Adrenal gland (tissue), 12 donors: ENCODE measurements around the gene ZIC4. TPM values are rescaled to one million over a fixed set of nuclear protein-coding genes. Genes with fewer than 3 reads are reported as not detected.
A peak's percentile ranks its signal among the peaks of the same experiment; 100 is the strongest.

Experiments
- DNase-seq, 7 donors: peaks; one replicate each; pipeline ENCODE4 v3.0.0-alpha.2; 2019 to 2020
- H3K27ac ChIP-seq, 5 donors: fragments of 200-600 bp; sonication (generic) in 4 of 5; 1 replicate in 3 of 5; 2 replicates in 2 of 5; pipeline versions ENCODE4 v1.5.1 to v1.8.0; 2016 to 2020; ENCODE audit warnings: mild to moderate bottlenecking in 1 of 5
- H3K27me3 ChIP-seq: fragments of 200-600 bp; 2 replicates; pipeline ENCODE4 v1.8.0; 2021
- H3K36me3 ChIP-seq, 2 donors: fragments of 200-600 bp; replicated peaks in 1 of 2; 1 replicate in 1 of 2; 2 replicates in 1 of 2; pipeline versions ENCODE4 v1.5.1 to v1.8.0; 2018 to 2022
- H3K4me1 ChIP-seq, 2 donors: fragments of 200-600 bp; replicated peaks in 1 of 2; 1 replicate in 1 of 2; 2 replicates in 1 of 2; pipeline versions ENCODE4 v1.5.1 to v1.8.0; 2018 to 2021
- H3K4me3 ChIP-seq, 4 donors: fragments of 200-600 bp; sonication (generic) in 3 of 4; one replicate each; pipeline ENCODE4 v1.5.1; 2016 to 2018
- H3K9me3 ChIP-seq, 3 donors: fragments of 200-600 bp; sonication (generic) in 1 of 3; replicated peaks in 1 of 3; 1 replicate in 2 of 3; 2 replicates in 1 of 3; pipeline versions ENCODE4 v1.5.1 to v1.8.0; 2016 to 2021
- POLR2A ChIP-seq, 2 donors: fragments of 450-650 bp; IDR thresholded peaks; one replicate each; pipeline ENCODE4 v1.6.1; 2017; ENCODE audit warnings: antibody characterized with exemption in 2 of 2, mild to moderate bottlenecking in 2 of 2, moderate library complexity in 1 of 2
- WGBS, 4 donors: extraction: QIAGEN DNeasy Blood & Tissue Kit in 2 of 4; methylation state at CpG; one replicate each; pipeline versions ENCODE4 v1.1.5 to v1.1.7; 2013 to 2017; 5-methylcytosine and 5-hydroxymethylcytosine counted together
- intact Hi-C, 2 donors: fragments of 100-400 bp; cut with DNase I; formaldehyde crosslinking; loops; one replicate each; pipeline versions ENCODE4 v1.14.1 to v1.15.0; 2022 to 2023
- polyA plus RNA-seq, 3 donors: library from polyadenylated mRNA; stranded (reverse); fragments of 200-250 nt in 2 of 3; fragments of 350-450 nt in 1 of 3; fragmentation: Illumina TruSeq in 1 of 3; extraction: RNeasy Lipid Tissue Mini Kit (QIAGEN cat#74804) in 1 of 3; gene quantifications; one replicate each; pipeline ENCODE4 v1.2.3, GENCODE V29; 2013 to 2014
- total RNA-seq, 9 donors: library from RNA; depleted of rRNA in 4 of 9; stranded (reverse); fragments of >200 nt in 4 of 9; fragments of 120-200 nt in 1 of 9; fragmentation: NEBNext Ultra II Directional in 1 of 9; extraction: Animal tissue kit (Norgen Biotek cat#: 25700) in 1 of 9; gene quantifications; one replicate each; pipeline versions ENCODE4 v1.1.0 to v1.2.4, GENCODE V29; 2013 to 2023
- TF ChIP-seq, protein P1 (sequence below), 6 experiments: fragments of 450-650 bp in 4 of 6; fragments of 200-600 bp in 2 of 6; sonication (generic) in 1 of 6; IDR thresholded peaks; 1 replicate in 5 of 6; 2 replicates in 1 of 6; pipeline versions ENCODE4 v1.5.1 to v1.8.0; 2016 to 2021; ENCODE audit warnings: antibody characterized with exemption in 6 of 6, mild to moderate bottlenecking in 2 of 6, moderate library complexity in 1 of 6
- donor health status: healthy with polysubstance abuse.
- donor health status: Bipolar disorder and iron deficiency.
- donor health status: DM: yes; HTN: yes; CAD: no.
- donor health status: DM: no; HTN: no; CAD: no.
- donor health status: DM: no; HTN: no; CAD: no.
- donor health status: DM: yes; HTN: yes; CAD: no.

ZIC4 gene
- total and polyA plus RNA-seq, 12 donors, result 0.07 TPM; not detected in 11

DNA sequence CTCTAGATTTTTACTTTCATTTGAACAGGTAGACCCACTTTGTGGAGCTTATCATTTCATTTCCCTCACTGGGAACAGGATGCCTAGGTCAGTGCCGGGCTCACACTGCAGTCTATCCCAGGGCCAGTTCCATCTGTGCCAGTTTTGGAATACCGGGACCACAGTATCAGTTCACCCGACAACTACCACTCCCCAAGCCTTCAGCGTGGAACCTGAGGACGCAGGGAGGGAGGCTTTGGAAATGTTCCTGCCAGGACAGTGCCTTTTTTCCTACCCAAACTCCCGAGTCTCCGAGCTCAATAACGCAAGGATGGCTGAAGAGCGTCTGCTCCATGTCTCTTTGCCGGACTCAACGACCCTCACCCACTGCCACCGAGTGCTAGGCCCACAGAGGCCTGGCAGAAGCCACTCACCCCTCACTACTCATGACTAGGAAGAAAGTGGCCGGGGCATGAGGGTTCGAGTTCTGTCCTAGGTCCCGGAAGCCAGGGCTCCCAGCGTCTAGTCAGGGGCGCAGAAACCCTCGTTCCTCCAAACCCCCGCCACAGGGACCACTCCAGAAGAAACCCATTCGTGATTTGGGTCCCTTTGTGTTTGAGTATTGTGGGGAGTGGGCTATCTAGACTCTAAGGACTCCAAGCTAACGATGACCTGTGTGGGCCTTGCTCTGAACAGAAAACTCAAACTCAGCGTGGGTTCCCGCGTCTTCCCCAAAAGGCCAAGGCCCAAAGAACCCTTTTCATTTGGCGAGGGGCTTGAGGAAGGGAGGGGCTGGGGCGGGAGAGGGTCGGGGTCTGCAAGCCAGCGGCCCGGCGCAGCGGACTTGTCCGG lies 14.2 kb upstream of the ZIC4 start:
- no peak for DNase-seq
- intact Hi-C loops, result no loop called here
- H3K9me3 ChIP-seq, result no peaks in the 10 kb centered on the region
- WGBS, 4 donors, result 20 to 26% (median 21%) methylated on average over 15 to 32 of the region's 32 CpGs
- H3K4me1 ChIP-seq, result peaks cover 0 to 10% of the 10 kb centered on the region in 2 donors
- H3K27me3 ChIP-seq, result peaks cover 88% of the 10 kb centered on the region
- H3K36me3 ChIP-seq, result no peaks in the 10 kb centered on the region
- H3K27ac ChIP-seq, result no peak overlapping the region
- TF ChIP-seq, protein P1, sequence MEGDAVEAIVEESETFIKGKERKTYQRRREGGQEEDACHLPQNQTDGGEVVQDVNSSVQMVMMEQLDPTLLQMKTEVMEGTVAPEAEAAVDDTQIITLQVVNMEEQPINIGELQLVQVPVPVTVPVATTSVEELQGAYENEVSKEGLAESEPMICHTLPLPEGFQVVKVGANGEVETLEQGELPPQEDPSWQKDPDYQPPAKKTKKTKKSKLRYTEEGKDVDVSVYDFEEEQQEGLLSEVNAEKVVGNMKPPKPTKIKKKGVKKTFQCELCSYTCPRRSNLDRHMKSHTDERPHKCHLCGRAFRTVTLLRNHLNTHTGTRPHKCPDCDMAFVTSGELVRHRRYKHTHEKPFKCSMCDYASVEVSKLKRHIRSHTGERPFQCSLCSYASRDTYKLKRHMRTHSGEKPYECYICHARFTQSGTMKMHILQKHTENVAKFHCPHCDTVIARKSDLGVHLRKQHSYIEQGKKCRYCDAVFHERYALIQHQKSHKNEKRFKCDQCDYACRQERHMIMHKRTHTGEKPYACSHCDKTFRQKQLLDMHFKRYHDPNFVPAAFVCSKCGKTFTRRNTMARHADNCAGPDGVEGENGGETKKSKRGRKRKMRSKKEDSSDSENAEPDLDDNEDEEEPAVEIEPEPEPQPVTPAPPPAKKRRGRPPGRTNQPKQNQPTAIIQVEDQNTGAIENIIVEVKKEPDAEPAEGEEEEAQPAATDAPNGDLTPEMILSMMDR (IDR thresholded peaks at IDR 0.05), result no peak
- TF ChIP-seq POLR2A (IDR thresholded peaks at IDR 0.05), result no peak
- no peak overlapping the region for H3K4me3 ChIP-seq

DNA sequence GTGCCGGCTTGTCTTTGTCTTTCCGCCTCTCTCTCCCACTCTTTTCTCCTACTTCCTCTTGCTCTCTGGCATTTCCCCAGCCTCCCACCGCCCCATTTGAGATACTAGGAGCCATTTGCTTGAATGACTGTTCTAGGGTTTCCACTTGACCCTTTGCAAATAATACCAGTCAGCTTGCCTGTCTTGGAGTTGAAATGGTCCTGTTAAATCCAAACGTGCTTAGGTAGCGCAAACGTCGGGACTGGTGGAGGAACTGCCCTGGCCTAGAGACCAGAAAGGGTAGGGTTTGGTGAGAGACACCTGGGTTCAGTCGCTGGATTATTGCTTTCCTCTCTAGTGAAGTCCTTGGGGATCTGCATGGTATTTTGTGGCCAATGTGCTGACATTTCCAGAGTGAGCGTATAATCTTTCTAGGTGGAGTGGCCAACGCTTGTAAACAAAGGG lies 13.5 kb upstream of the ZIC4 start:
- H3K27ac ChIP-seq, result no peak overlapping the region
- TF ChIP-seq, protein P1 (IDR thresholded peaks at IDR 0.05), result no peak
- TF ChIP-seq POLR2A (IDR thresholded peaks at IDR 0.05), result no peak
- H3K4me3 ChIP-seq, result no peak overlapping the region
- H3K27me3 ChIP-seq, result peaks cover 88% of the 10 kb centered on the region
- intact Hi-C loops, result no loop called here
- H3K9me3 ChIP-seq, result no peaks in the 10 kb centered on the region
- 39 to 53% (median 45%) methylated on average over 8 to 10 of the region's 10 CpGs for WGBS, 4 donors
- DNase-seq, result no peak
- peaks cover 0 to 10% of the 10 kb centered on the region in 2 donors for H3K4me1 ChIP-seq
- H3K36me3 ChIP-seq, result no peaks in the 10 kb centered on the region

DNA sequence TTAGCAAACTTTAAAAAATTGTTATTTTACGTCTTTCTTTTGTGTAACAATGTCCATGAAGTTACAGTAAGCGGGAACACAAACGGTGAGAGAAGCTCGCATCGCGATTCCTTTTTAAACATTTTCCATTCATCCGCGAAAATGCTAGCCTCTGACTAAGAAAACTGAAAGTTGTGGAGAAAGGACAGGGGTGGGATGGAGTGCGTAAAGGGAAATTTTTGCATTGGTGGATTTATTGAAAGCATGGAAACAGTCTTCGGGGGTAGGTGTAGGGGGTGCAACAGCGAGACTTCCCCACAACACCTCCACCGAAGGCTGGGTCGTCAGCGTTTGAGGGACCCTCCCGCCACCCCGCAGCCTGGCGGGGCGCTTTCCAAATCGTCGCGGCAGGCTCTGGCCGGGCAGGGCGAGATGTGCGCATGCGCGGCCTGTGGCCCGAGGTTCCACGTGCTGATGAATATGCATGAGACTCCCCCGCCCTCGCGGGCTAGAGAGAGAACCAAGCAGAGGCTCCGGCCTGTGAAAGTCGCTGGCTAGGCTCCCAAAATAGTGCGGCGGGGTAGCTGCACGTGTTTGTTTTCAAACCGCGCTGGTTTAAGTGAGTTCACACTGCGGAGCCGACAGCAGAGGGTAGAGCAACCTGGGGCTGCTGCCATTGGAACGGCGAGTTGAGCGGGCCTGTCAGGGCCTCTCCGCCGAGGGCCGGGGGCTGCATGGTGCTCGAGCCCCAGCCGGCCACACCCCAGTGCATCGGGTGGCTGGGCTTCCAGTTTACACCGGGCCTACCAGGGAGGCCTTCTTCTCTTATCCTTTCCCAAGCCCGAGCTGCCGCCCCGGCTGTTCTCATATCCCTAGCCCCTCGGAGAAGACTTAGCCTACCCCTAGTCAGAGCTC lies 12.7 kb upstream of the ZIC4 start:
- TF ChIP-seq, protein P1 (IDR thresholded peaks at IDR 0.05), result no peak
- TF ChIP-seq POLR2A (IDR thresholded peaks at IDR 0.05), result no peak
- intact Hi-C loops, result no loop called here
- Histone ChIP-seq H3K27me3 (peaks cover 88% of the 10 kb centered on the region), H3K4me3 (peak overlapping the region in 1 of 4 donors; percentile 38), H3K27ac (no peak overlapping the region), H3K36me3 (no peaks in the 10 kb centered on the region), H3K9me3 (no peaks in the 10 kb centered on the region), H3K4me1 (peaks cover 0 to 10% of the 10 kb centered on the region in 2 donors)
- peak in 5 of 7 donors; percentile 21 to 33 (median 27) for DNase-seq
- WGBS, 4 donors, result 6 to 9% (median 8%) methylated on average over 29 to 54 of the region's 54 CpGs

DNA sequence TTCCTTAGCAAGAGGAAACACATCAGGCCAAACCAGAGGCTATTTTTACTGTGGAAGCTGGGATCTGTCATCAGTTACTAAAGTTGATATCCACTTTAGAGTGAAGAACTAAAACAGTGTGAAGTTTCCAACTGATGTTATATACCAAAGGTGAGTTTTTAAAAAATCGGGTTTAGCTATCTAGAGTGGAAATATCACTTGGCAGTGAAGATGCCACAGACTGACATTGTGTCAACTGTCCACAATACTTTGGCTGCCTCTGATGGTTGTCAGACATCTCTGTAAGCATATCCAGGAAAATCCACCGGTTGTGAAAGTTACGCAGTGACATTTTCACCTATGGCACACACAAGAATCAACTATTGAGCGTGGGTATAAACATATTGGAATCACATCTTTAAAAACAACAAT lies 12.0 kb upstream of the ZIC4 start:
- intact Hi-C loops, result no loop called here
- Histone ChIP-seq H3K4me3 (no peak overlapping the region), H3K36me3 (no peaks in the 10 kb centered on the region), H3K9me3 (no peaks in the 10 kb centered on the region), H3K27ac (no peak overlapping the region), H3K4me1 (peaks cover 0 to 14% of the 10 kb centered on the region in 2 donors), H3K27me3 (peaks cover 85% of the 10 kb centered on the region)
- 30 to 43% (median 39%) methylated on average over 4 of the region's 4 CpGs for WGBS, 4 donors
- no peak for DNase-seq
- no peak for TF ChIP-seq POLR2A (IDR thresholded peaks at IDR 0.05)
- TF ChIP-seq, protein P1 (IDR thresholded peaks at IDR 0.05), result no peak
